ENCODE measurements around the gene STING1.
"Not testable (repeated sequence)": the region's sequence is repeated elsewhere in the genome, so short reads cannot be mapped to it uniquely, and the experiment has no call there.

STING1 gene

DNA sequence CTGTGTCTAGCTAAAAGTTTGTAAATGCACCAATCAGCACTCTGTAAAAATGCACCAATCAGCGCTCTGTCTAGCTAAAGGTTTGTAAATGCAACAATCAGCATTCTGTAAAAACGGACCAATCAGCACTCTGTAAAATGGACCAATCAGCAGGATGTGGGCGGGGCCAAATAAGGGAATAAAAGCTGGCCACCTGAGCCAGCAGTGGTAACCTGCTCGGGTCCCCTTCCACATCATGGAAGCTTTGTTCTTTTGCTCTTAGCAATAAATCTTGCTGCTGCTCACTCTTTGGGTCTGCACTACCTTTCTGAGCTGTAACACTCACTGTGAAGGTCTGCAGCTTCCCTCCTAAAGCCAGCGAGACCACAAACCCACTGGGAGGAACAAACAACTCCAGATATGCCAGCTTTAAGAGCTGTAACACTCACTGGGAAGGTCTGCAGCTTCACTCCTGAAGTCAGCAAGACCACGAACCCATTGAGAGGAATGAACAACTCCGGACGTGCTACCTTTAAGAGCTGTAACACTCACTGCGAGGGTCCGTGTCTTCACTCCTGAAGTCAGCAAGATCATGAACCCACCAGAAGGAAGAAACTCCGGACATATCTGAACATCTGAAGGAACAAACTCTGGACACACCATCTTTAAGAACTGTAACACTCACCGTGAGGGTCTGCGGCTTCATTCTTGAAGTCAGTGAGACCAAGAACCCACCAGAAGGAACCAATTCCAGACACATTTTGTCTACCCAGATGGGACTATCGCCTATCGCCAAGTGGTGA lies 20.7 kb upstream of the STING1 start:
- not testable (repeated sequence) for DNase-seq (ENCODE audit: low read depth)

GRCh38 chr5:139501381-139501780 lies 18.8 kb upstream of the STING1 start:
- DNase-seq (ENCODE audit: low read depth), result no peak

DNA sequence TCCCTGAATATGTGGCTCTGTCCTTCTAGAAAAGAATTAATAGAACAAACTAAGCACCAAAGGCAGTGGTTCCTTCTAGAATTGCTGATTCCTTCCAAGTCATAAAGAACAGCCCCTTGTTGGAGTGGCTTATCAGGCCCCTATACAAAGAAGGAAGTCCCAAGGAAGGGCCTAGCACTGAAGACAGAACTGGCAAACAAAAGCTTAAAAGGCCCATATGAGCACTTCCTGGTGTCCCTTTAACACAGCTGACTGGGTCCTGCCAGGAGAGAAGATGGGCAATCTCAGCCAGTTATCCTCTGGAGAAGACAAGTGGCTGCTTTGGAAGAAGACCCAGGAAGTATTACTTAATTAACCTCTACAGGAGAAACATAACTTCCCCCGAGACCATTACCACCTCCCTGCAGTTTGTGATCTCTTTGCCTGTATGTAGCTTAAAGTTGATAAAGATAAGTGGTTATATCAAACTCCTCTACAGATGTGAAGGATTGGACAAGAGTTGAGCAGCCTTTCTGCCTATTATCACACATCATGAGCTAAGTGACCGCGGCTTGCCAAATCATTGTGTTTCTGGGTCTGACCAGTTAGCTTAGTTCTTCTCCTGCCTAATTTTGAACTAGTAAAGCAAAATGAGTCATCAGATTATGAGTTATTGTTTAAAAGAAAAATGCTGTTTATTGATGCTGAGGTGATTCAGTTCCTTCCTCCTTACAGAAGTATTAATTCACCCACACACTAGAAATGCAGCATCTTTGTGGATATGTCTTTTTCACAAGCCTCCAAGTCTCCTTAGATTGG lies 13.3 kb upstream of the STING1 start:
- no peak for DNase-seq (ENCODE audit: low read depth)

GRCh38 chr5:139494832-139495231 lies 12.3 kb upstream of the STING1 start:
- DNase-seq (ENCODE audit: low read depth), result no peak

DNA sequence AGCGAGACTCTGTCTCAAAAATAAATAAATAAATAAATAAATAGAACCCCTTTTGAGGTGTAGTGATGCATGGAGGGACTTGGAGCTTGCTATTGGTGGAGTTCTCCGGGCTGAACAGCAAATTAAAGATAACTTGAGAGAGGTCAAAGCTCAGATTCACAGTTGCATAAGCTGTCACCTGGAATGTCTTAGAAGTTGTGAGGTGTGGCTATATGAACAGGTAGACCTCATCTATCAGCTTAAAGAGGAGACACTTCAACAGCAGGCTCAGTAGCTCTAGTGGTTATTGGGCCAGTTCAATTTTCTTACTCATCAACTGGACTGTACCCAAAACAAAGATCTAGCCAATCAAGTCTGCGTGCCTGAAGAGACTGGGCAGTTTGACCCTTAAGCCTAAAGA lies 11.7 kb upstream of the STING1 start:
- DNase-seq (ENCODE audit: low read depth), result no peak

GRCh38 chr5:139492700-139493192 lies 10.2 kb upstream of the STING1 start:
- no peak for DNase-seq (ENCODE audit: low read depth)

- no peak for DNase-seq (ENCODE audit: low read depth)
Observed at GRCh38 chr5:139488260-139488659, 5.7 kb upstream of the STING1 start.

DNA sequence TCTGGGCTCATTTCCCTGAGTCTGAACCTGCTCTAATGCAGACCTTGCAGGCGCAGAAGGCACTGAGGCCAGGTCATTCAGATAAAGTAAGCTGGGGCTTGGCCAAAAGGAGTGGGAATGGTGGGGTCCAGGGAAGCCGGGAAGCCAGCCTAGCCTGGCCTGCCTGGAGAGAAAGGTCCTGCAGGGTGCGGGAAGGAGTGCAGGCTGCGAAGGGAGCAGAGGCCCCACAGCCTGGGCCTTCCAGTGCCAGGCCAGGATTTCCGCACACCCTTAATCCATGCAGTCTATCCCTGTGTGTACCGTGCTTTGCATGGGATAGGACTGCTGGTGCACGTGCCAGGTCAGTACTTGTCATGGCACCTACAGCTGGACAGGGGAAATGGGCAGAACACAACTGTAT lies 3.6 kb upstream of the STING1 start:
- DNase-seq (ENCODE audit: low read depth), result no peak

DNA sequence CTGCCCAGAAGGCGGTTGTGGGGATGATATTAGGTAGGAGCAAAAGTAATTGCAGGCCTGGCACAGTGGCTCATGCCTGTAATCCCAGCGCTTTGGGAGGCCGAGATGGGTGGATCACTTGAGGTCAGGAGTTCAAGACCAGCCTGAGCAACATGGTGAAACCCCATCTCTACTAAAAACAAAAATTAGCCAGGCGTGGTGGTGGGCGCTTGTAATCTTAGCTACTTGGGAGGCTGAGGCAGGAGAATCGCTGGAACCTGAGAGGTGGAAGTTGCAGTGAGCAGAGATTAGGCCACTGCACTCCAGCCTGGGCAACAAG lies 291 bp upstream of the STING1 start:
- DNase-seq (ENCODE audit: low read depth), result not testable (repeated sequence)

DNA sequence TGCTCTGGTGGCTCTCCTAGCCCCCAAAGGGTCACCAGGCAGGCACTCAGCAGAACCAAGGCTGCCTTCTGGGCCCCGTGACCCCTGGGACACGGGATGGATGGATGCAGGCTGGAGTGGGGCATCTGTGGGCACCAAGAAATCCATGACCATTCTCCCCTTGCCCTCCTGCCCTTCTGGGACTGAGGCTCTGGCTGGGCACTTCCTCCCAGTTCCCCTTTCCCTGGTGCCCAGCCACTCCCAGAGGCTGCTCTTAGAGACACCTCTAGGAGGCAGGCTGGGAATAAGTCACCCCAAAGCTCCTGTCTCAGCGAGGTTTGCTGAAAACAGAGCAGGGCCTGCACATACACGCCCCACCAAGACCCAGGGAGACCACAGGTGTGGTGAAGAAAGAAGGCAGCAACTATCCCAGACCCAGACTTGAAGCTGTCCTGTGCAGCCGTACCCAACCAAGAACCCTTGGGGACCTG lies 943 bp downstream of the STING1 start:
- DNase-seq (ENCODE audit: low read depth), result no peak

- no peak for DNase-seq (ENCODE audit: low read depth)
Observed at GRCh38 chr5:139481122-139481533, 1.4 kb downstream of the STING1 start.

DNA sequence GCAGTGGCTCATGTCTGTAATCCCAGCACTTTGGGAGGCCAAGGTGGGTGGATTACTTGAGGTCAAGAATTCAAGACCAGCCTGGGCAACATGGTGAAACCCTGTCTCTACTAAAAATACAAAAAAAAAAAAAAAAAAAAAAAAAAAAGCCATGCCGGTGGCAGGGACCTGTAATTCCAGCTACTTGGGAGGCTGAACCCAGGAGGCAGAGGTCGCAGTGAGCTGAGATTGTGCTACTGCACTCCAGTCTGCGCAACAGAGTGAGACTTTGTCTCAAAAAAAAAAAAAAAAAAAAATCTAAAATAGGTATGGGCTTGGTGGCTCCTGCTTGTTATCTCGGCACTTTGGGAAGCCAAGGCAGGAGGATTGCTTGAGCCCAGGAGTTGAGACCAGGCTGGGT lies 2.8 kb downstream of the STING1 start:
- DNase-seq (ENCODE audit: low read depth), result not testable (repeated sequence)

DNA sequence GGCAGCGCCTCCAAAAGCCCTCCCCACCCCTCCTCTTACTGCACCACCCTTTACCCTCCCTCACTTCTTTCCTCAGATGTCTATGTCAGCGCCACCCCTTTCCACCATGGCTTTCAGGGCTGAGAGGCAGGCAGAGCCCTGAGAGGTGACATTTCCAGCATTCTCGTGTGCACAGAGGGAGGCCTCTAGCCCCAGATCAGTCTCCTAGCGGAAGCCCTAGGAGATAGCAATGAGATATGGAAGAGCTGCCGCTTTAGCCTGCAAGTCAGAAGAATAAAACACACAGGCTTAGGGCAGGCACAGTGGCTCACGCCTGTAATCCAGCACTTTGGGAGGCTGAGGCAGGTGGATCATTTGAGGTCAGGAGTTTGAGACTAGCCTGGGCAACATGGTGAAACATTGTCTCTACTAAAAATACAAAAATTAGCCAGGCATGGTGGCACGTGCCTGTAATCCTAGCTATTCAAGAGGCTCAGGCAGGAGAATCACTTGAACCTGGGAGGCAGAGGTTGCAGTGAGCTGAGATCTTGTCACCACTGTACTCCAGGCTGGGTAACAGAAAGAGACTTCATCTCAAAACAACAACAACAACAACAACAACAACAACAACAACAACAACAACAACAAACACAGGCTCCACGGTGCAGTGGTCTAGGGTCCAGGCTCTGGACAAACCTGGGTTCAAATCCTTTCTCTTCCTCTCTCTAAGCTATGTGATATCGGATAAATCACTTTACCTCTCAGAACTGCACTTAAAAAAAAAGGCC lies 3.7 kb downstream of the STING1 start:
- not testable (repeated sequence) for DNase-seq (ENCODE audit: low read depth)

DNA sequence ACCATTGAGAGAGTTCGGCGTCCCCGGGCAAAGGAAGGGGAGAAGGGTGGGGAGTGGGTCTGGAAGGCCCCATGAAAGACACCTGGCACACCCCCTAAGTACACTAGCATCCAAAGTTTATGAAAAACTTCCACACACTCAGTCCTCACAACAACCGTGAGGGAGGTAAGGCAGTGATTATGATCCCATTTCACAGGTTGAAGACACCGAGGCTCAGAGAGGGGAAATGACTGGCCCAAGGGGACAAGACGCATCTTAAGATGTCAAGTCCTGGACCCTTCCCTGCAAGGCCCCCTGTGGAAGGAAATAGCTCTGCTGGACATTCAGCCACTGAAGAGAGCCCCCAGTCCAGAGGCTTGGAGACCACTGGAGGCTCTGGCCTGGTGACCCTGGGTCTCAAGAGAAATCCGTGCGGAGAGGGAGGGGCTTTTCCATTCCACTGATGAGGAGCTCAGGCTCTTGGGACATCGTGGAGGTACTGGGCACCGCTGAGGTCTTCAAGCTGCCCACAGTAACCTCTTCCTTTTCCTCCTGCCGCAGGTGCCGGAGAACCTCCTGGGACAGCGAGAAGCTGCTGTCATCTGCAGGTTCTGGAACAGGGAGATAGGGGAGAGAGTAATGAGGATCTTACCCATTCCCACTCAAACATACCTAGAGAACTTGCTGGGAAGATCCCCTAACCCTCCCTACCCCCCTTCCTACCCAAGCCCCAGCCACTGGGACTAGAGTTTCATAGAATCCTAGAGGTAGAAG lies 6.5 kb downstream of the STING1 start:
- DNase-seq (ENCODE audit: low read depth), result no peak

DNA sequence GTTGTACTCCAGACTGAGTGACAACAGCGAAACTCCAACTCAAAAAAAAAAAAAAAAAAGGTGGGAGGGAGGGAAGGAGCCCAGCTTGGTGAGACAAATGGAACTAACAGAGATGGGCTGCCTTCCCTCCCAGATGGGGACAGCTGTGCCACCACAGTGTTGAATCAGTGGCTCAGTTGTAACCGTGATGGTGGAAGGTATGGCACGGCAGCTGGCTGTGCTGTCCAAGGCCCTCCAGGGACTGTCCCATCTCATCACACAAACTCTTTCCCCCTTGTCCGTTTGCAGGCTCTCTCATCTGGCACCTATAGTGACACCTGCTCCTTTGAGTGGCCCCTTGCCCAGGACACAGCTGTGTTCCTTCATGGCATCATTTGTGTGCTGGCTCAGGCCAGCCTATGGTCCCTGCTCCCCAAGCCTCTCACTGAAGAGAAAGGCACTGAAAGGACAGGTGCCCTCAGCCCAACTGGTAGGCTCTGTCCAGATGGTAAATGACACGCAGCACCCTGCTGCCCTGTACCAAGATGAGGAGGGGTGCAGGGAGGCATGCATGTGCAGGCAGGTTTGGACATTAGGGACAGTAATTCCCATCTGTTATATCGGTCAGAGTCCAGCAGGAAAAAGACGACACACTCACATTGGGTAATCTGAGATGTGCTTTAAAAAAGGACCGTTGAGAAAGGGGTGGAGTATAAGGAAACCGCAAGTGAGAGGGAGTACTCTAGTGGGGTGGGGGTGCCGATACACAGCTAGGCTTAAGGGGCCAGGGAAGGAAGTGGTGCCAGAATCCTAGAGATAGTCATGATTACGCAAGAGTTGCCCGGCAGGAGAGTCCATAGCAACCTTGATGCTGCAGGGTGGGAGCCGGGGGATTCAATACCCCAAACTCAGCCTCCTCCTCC lies 7.4 kb downstream of the STING1 start:
- DNase-seq (ENCODE audit: low read depth), result no peak

DNA sequence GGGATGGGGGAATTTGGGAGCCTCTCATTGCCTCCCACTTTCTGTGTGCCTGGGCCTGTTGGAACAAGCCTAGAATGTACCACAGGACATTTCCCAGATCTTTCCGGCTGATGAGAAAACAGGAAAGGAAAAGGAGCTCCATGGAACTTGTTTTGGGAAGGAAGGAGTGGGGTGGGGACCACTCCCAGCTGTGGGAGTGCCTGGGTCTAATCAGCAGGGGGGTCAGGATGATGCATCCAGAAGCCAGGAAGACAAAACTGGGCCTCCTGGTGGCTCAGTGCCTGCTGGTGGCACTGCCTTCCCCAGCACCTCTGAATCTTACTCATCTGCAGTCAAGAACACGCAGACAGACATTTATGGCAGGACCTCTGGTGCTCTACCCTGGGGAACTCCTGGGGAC lies 9.0 kb downstream of the STING1 start:
- DNase-seq (ENCODE audit: low read depth), result no peak

- no peak for DNase-seq (ENCODE audit: low read depth)
Observed at GRCh38 chr5:139473105-139473504, 9.5 kb downstream of the STING1 start.

DNA sequence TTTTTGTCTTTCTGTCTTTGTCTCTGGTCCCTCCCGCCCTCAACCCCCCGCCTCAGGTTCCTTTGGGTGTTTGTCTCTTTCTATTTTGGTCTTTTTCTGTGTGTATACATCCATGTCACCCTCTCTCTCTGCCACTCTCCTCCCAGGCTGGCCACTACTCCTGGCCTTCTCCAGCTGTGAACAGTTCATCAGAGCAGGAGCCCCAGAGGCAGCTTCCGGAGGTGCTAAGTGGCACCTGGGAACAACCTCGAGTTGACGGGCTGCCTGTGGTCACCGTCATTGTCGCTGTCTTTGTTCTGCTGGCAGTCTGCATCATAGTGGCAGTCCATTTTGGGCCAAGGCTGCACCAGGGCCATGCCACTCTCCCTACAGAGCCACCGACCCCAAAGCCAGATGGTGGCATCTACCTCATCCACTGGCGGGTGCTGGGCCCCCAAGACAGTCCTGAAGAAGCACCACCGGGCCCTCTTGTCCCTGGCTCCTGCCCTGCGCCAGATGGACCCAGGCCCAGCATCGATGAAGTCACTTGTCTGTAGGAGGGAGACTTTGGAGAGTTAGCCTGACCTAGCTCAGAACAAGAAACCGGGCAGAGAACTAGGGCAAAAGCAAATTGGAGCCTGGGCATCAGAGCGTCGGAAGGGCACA lies 10.1 kb downstream of the STING1 start:
- no peak for DNase-seq (ENCODE audit: low read depth)

GRCh38 chr5:139470821-139471300 lies 11.7 kb downstream of the STING1 start, which contains the start of gene SMIM33:
Gene SMIM33 (plus strand): TSS chr5:139471004. CDS start chr5:139471122, 118 bp downstream.
- DNase-seq (ENCODE audit: low read depth), result no peak

DNA sequence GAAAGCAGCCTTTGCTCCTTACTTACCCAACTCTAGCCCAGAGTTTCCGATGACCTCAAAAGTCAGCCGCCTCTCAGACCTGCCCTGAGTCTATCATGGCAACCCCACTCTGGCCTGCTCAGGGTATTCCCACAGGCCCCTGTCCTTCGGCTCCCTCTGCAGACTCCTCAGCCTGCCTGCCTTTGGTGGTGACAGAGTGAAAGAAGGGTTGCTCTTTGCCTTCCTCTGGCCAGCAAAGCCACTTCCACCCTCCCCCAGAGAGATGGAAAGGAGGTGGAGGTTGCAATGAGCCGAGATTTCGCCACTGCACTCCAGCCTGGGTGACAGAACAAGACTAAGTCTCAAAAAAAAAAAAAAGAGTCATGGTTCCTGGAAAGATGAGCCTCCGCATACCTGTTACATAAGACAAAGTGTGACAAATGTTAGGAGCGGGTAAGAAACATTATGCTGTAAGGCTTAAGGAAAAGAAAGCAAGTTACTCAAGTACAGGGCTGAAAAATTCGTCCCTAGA lies 14.1 kb downstream of the STING1 start:
- DNase-seq (ENCODE audit: low read depth), result no peak

All from activated T-cell treated with anti-CD3 and anti-CD28 coated beads for 24 hours (primary cell).